Measurements from ENCODE around the gene PADI3.

Gene PADI3

DNA sequence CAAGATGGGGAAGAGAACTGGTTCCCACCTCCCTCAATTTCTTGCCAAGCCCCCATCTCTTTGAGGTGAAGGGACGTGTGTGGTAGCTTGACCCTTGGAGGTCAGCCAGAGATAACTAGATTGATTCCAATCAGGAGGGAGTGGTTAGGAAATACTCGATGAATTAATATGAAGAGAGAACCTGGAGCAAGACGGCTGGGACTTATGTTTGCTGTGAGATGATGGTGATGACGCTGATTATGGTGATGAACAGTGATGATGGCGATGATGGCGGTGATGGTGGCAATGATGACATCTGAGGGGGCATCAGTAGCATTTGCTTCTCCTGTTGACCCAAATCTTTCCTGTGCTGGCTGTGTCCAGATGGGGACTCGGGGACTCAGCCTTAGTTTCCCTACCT, 43.2 kb upstream of the PADI3 start:
- H3K36me3 ChIP-seq (ENCODE audit: insufficient read depth, insufficient read length, low read length), result no peaks in the 10 kb centered on the region
- DNase-seq (ENCODE audit: low read depth, low spot score), result no peak
- H3K9me3 ChIP-seq (ENCODE audit: insufficient read depth, low read length), result no peaks in the 10 kb centered on the region
- no peaks in the 10 kb centered on the region for H3K27me3 ChIP-seq (ENCODE audit: insufficient read depth, insufficient read length)
- H3K4me3 ChIP-seq (ENCODE audit: insufficient read length, low read depth), result no peak overlapping the region
- peaks cover 4% of the 10 kb centered on the region for H3K4me1 ChIP-seq (ENCODE audit: insufficient read depth, insufficient read length)
- no peak overlapping the region for H3K9ac ChIP-seq (ENCODE audit: insufficient read length, low read depth)
- TF ChIP-seq YY1 (IDR thresholded peaks at IDR 0.05; ENCODE audit: insufficient read depth, insufficient read length) (no peak), ZNF274 (IDR thresholded peaks at IDR 0.05; ENCODE audit: low read depth, low read length) (no peak), SUZ12 (IDR thresholded peaks at IDR 0.05; ENCODE audit: extremely low read depth, insufficient read depth, insufficient read length) (no peak)

DNA sequence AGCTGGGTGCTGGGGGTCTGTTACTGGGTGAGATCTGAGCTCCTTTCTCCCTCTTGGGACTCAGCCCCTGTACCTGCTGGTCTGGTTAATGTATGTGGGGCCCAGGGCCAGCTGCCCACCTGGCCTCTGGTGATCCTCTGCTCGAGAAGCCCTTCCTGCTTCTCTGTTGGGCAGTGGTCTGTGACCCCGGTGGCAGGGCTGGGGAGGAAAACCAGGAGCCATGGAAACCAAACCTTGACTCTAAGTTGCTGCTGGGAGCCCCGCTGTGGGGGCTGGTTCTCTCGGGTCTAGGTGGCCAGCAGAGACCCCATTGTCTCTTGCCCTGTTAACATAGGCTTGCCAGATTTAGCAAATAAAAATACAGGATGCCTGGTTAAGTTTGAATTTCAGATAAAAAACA, 42.7 kb upstream of the PADI3 start:
- Histone ChIP-seq H3K36me3 (ENCODE audit: insufficient read depth, insufficient read length, low read length) (no peaks in the 10 kb centered on the region), H3K9ac (ENCODE audit: insufficient read length, low read depth) (no peak overlapping the region), H3K4me3 (ENCODE audit: insufficient read length, low read depth) (no peak overlapping the region), H3K4me1 (ENCODE audit: insufficient read depth, insufficient read length) (peaks cover 4% of the 10 kb centered on the region), H3K27me3 (ENCODE audit: insufficient read depth, insufficient read length) (no peaks in the 10 kb centered on the region), H3K9me3 (ENCODE audit: insufficient read depth, low read length) (no peaks in the 10 kb centered on the region)
- TF ChIP-seq YY1 (IDR thresholded peaks at IDR 0.05; ENCODE audit: insufficient read depth, insufficient read length) (no peak), ZNF274 (IDR thresholded peaks at IDR 0.05; ENCODE audit: low read depth, low read length) (no peak), SUZ12 (IDR thresholded peaks at IDR 0.05; ENCODE audit: extremely low read depth, insufficient read depth, insufficient read length) (no peak)
- no peak for DNase-seq (ENCODE audit: low read depth, low spot score)

DNA sequence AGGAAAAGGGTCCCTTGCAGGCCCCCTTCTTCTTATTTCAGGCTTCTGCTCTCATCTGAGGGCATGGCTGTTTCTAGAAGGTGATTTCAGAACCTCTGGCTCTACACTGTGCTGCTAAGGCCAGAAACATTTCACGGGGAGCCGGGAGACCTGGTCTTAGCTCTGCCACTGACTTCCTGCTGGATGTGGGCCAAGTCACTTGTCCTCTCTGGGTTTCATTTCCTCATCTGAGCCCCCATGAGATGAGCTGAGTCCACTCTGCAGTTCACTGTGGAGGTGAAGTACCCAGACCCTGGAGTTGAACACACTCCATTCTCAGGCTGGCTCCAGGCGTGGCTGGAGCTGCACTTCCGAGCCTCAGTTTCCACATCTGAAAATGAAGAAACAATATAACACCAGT, 41.9 kb upstream of the PADI3 start:
- Histone ChIP-seq H3K4me1 (ENCODE audit: insufficient read depth, insufficient read length) (peaks cover 8% of the 10 kb centered on the region), H3K36me3 (ENCODE audit: insufficient read depth, insufficient read length, low read length) (no peaks in the 10 kb centered on the region), H3K4me3 (ENCODE audit: insufficient read length, low read depth) (no peak overlapping the region), H3K27me3 (ENCODE audit: insufficient read depth, insufficient read length) (no peaks in the 10 kb centered on the region), H3K9me3 (ENCODE audit: insufficient read depth, low read length) (no peaks in the 10 kb centered on the region), H3K9ac (ENCODE audit: insufficient read length, low read depth) (no peak overlapping the region)
- no peak for TF ChIP-seq SUZ12 (IDR thresholded peaks at IDR 0.05; ENCODE audit: extremely low read depth, insufficient read depth, insufficient read length)
- TF ChIP-seq YY1 (IDR thresholded peaks at IDR 0.05; ENCODE audit: insufficient read depth, insufficient read length), result no peak
- TF ChIP-seq ZNF274 (IDR thresholded peaks at IDR 0.05; ENCODE audit: low read depth, low read length), result no peak
- no peak for DNase-seq (ENCODE audit: low read depth, low spot score)

DNA sequence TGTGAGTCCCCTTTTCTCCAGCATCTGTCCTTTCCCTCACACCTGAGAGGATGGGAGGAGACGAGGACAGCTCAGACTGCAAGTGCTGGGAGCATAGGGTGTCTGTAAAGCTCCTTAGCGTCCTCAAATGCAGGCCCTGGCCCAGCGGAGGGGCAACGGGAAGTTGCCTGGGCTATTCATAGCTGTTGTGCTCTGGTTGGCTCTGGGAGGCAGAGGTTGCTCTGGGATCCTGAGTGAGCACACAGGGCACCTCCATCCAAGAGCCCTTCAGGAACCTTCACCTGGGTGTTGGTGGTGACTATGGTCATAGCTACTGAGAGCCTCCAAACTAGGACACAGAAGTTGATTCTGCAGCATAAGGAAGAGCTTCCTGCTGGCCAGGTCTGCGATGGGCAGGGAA, 41.4 kb upstream of the PADI3 start:
- Histone ChIP-seq H3K4me3 (ENCODE audit: insufficient read length, low read depth) (no peak overlapping the region), H3K9me3 (ENCODE audit: insufficient read depth, low read length) (no peaks in the 10 kb centered on the region), H3K9ac (ENCODE audit: insufficient read length, low read depth) (no peak overlapping the region), H3K4me1 (ENCODE audit: insufficient read depth, insufficient read length) (peaks cover 9% of the 10 kb centered on the region), H3K27me3 (ENCODE audit: insufficient read depth, insufficient read length) (no peaks in the 10 kb centered on the region), H3K36me3 (ENCODE audit: insufficient read depth, insufficient read length, low read length) (no peaks in the 10 kb centered on the region)
- DNase-seq (ENCODE audit: low read depth, low spot score), result no peak
- TF ChIP-seq SUZ12 (IDR thresholded peaks at IDR 0.05; ENCODE audit: extremely low read depth, insufficient read depth, insufficient read length) (no peak), ZNF274 (IDR thresholded peaks at IDR 0.05; ENCODE audit: low read depth, low read length) (no peak), YY1 (IDR thresholded peaks at IDR 0.05; ENCODE audit: insufficient read depth, insufficient read length) (no peak)

DNA sequence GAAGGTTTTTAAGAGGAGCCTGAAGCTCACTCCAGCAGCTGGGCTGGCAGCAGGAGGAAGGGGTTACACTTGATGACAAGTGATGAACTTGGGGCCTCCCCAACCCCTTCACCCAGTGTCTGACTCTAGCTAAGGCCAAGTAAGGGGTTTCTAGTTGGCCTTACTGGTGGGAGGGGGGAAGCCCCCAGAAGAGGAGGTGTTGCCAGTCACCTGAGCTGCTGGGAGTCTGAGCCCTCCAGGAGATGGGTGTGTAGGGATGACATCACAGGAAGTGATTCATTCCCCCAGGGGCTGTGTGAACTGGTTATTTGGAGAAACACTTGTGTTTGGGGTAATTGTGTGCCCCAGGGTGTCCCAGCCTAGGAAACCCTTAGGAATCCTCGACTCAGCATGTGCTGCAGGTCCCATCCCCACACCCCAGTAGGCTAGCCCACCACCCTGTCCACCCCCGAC, 40.9 kb upstream of the PADI3 start:
- Histone ChIP-seq H3K4me1 (ENCODE audit: insufficient read depth, insufficient read length) (peaks cover 11% of the 10 kb centered on the region), H3K9ac (ENCODE audit: insufficient read length, low read depth) (no peak overlapping the region), H3K27me3 (ENCODE audit: insufficient read depth, insufficient read length) (no peaks in the 10 kb centered on the region), H3K9me3 (ENCODE audit: insufficient read depth, low read length) (no peaks in the 10 kb centered on the region), H3K4me3 (ENCODE audit: insufficient read length, low read depth) (no peak overlapping the region), H3K36me3 (ENCODE audit: insufficient read depth, insufficient read length, low read length) (no peaks in the 10 kb centered on the region)
- DNase-seq (ENCODE audit: low read depth, low spot score), result peak; percentile 16
- no peak for TF ChIP-seq YY1 (IDR thresholded peaks at IDR 0.05; ENCODE audit: insufficient read depth, insufficient read length)
- no peak for TF ChIP-seq SUZ12 (IDR thresholded peaks at IDR 0.05; ENCODE audit: extremely low read depth, insufficient read depth, insufficient read length)
- no peak for TF ChIP-seq ZNF274 (IDR thresholded peaks at IDR 0.05; ENCODE audit: low read depth, low read length)

DNA sequence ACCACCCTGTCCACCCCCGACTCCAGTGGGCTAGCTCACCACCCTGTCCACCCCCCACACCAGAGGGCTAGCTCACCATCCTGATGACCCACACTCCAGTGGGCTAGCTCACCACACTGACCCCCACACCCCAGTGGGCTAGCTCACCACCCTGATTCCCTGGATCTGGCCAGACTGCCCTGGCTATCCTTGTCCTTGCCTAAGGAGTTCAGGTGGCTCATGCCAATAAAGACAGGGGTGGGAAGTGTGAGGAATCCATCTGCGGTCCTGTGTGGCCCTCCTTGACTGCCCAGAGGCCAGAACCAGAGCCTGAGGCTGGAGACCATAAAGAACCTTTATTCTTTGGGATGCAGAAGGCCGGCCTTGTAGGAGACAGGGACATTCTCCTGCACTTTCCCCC, 40.4 kb upstream of the PADI3 start:
- H3K36me3 ChIP-seq (ENCODE audit: insufficient read depth, insufficient read length, low read length), result no peaks in the 10 kb centered on the region
- no peak for TF ChIP-seq ZNF274 (IDR thresholded peaks at IDR 0.05; ENCODE audit: low read depth, low read length)
- no peak for TF ChIP-seq SUZ12 (IDR thresholded peaks at IDR 0.05; ENCODE audit: extremely low read depth, insufficient read depth, insufficient read length)
- TF ChIP-seq YY1 (IDR thresholded peaks at IDR 0.05; ENCODE audit: insufficient read depth, insufficient read length), result no peak
- no peak for DNase-seq (ENCODE audit: low read depth, low spot score)
- no peaks in the 10 kb centered on the region for H3K9me3 ChIP-seq (ENCODE audit: insufficient read depth, low read length)
- peaks cover 13% of the 10 kb centered on the region for H3K4me1 ChIP-seq (ENCODE audit: insufficient read depth, insufficient read length)
- H3K9ac ChIP-seq (ENCODE audit: insufficient read length, low read depth), result peak overlapping the region; percentile 16
- no peaks in the 10 kb centered on the region for H3K27me3 ChIP-seq (ENCODE audit: insufficient read depth, insufficient read length)
- H3K4me3 ChIP-seq (ENCODE audit: insufficient read length, low read depth), result no peak overlapping the region

DNA sequence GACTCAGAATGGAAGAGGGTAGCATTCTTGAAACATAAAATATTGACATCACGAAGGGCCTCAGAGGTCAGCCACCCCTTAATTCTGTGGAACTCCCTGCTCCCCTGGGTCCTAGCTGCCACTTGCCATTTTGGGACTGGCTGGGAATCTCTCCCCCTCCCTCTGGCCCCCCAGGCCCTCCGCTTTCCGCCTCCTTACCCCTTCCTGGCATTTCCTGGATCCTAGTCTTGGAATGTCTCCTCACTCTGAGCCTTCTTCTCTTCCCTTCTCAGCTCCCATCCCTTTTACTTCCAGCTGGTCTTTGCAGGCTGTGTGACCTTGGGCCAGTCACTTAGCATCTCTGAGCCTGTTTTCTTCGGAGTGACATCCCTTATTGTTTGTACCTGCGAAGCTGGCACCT, 39.5 kb upstream of the PADI3 start:
- DNase-seq (ENCODE audit: low read depth, low spot score), result no peak
- Histone ChIP-seq H3K36me3 (ENCODE audit: insufficient read depth, insufficient read length, low read length) (no peaks in the 10 kb centered on the region), H3K9ac (ENCODE audit: insufficient read length, low read depth) (no peak overlapping the region), H3K27me3 (ENCODE audit: insufficient read depth, insufficient read length) (no peaks in the 10 kb centered on the region), H3K9me3 (ENCODE audit: insufficient read depth, low read length) (no peaks in the 10 kb centered on the region), H3K4me3 (ENCODE audit: insufficient read length, low read depth) (no peak overlapping the region), H3K4me1 (ENCODE audit: insufficient read depth, insufficient read length) (peaks cover 14% of the 10 kb centered on the region)
- TF ChIP-seq SUZ12 (IDR thresholded peaks at IDR 0.05; ENCODE audit: extremely low read depth, insufficient read depth, insufficient read length), result no peak

DNA sequence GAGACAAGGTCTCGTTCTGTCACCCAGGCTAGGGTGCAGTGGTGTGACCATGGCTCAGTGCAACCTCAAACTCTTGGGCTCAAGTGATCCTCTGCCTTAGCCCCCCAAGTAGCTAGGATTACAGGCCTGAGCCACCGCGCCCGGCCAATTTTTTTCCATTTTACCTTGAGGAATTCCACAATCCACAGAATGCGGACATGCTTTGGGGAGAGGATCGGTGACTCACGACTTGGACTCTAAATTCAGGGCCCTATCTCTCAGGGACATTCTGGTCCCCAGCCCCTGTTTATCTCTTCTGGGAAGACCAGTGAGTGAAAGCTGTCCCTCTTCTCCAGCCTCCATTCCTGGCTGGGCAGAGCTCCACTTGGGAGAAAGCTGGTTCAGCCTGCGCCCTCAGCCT, 38.7 kb upstream of the PADI3 start:
- no peaks in the 10 kb centered on the region for H3K27me3 ChIP-seq (ENCODE audit: insufficient read depth, insufficient read length)

More for the DNA sequence above, 38.7 kb upstream of the PADI3 start:
- DNase-seq (ENCODE audit: low read depth, low spot score), result no peak
- H3K36me3 ChIP-seq (ENCODE audit: insufficient read depth, insufficient read length, low read length), result no peaks in the 10 kb centered on the region
- H3K9ac ChIP-seq (ENCODE audit: insufficient read length, low read depth), result no peak overlapping the region
- TF ChIP-seq YY1 (IDR thresholded peaks at IDR 0.05; ENCODE audit: insufficient read depth, insufficient read length), result no peak
- TF ChIP-seq ZNF274 (IDR thresholded peaks at IDR 0.05; ENCODE audit: low read depth, low read length), result no peak
- TF ChIP-seq SUZ12 (IDR thresholded peaks at IDR 0.05; ENCODE audit: extremely low read depth, insufficient read depth, insufficient read length), result no peak
- no peaks in the 10 kb centered on the region for H3K9me3 ChIP-seq (ENCODE audit: insufficient read depth, low read length)
- no peak overlapping the region for H3K4me3 ChIP-seq (ENCODE audit: insufficient read length, low read depth)
- H3K4me1 ChIP-seq (ENCODE audit: insufficient read depth, insufficient read length), result peaks cover 14% of the 10 kb centered on the region

All from NT2/D1 (cell line).